ENCODE results near the gene CHAMP1.

Gene CHAMP1

DNA sequence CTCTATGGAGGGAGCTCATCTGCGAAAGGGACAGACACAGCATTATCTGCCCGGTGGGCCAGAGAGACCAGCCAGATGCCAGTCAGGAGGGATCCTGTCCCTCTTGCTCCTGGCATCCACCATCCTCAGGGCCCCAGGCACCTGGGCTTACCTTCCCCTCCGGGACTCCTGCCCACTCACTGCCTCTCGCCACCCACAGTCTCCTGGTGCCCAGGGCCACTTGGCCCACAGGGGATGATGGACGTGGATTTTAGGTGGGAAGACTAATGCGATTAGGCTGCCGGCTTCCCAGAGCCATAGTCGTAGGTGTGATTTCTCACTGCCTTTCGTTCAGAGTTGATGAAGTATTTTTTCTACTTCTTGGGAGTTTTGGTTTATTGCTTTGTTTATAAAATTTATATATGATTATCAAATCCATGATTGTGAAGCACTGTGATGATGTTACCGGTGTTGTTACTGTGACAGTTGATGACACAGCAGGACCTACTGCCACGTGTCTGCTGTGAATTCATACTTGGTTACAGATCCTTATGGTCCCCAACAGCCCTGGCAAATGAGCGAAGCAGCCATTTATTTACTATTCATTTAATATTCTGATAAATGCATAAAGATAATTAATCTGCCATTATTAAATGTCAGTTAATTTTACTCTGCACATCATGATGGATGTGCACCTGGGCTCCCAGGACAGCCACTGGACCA, 14.5 kb upstream of the CHAMP1 start:
- TF ChIP-seq, protein P1, sequence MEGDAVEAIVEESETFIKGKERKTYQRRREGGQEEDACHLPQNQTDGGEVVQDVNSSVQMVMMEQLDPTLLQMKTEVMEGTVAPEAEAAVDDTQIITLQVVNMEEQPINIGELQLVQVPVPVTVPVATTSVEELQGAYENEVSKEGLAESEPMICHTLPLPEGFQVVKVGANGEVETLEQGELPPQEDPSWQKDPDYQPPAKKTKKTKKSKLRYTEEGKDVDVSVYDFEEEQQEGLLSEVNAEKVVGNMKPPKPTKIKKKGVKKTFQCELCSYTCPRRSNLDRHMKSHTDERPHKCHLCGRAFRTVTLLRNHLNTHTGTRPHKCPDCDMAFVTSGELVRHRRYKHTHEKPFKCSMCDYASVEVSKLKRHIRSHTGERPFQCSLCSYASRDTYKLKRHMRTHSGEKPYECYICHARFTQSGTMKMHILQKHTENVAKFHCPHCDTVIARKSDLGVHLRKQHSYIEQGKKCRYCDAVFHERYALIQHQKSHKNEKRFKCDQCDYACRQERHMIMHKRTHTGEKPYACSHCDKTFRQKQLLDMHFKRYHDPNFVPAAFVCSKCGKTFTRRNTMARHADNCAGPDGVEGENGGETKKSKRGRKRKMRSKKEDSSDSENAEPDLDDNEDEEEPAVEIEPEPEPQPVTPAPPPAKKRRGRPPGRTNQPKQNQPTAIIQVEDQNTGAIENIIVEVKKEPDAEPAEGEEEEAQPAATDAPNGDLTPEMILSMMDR (IDR thresholded peaks at IDR 0.05; ENCODE audit: low read depth, low read length) = no peak
- no peak overlapping the region for H3K4me3 ChIP-seq (ENCODE audit: low read depth, low read length)

DNA sequence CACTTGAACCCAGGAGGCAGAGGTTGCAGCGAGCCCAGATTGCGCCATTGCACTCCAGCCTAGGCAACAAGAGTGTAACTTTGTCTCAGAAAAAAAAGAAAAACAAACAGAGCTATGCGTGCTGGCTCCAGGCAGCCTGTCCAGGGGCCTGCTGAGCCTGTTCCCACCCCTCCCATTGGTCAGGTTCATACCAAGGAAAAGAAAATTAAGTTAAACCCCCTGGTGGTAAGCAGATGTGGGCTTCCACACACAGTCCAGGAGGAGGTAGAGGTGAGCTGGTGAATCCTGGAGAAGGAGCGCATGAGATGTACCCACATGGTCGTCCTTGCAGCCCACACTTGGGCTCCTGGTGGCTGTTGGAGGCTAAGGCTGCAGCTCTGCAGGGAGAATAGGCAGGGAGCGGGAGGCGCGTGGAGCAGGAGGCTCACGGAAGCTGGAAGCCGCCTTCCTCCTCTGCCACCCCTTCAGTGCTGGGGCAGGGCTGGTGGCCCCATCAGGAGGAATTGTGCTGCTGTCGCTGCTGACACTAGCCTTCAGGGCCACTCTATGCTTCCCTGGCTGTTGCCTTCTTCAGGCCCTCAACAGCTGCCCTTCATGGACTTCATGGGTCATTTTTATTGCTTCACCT, 10.5 kb upstream of the CHAMP1 start:
- no peak overlapping the region for H3K4me3 ChIP-seq (ENCODE audit: low read depth, low read length)
- TF ChIP-seq, protein P1 (IDR thresholded peaks at IDR 0.05; ENCODE audit: low read depth, low read length) = no peak

DNA sequence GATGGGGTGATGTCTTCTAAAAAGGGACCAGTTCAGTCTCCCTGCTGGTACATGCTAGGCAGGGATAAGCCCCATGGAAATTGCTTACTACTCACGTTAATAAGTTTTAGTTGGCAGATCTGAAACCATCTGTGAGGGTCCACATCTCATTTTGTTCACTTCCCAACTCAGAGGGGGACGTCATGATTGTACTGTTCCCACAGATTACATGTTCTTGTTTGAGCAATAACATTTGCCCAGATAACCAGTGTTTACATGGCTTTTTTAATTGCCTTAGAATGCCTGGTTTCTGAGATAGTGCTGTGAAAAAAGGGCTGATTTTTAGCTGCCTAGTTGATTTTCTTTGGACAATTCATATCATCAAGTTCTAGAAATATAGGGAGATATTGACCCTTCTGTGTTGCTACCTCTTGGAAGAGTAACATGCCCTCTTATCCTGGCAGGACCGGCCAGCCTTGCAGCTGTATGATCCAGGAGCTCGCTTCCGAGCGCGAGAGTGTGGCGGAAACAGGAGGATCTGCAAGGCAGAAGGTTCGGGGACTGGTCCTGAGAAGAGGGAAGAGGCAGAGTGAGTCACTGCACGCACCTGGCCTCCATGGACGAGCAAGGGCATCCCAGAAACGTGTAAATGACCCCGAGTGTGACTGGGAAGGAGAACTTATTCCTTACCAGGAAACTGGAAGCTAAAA, 9.8 kb upstream of the CHAMP1 start:
- no peak overlapping the region for H3K4me3 ChIP-seq (ENCODE audit: low read depth, low read length)
- TF ChIP-seq, protein P1 (IDR thresholded peaks at IDR 0.05; ENCODE audit: low read depth, low read length) = no peak

DNA sequence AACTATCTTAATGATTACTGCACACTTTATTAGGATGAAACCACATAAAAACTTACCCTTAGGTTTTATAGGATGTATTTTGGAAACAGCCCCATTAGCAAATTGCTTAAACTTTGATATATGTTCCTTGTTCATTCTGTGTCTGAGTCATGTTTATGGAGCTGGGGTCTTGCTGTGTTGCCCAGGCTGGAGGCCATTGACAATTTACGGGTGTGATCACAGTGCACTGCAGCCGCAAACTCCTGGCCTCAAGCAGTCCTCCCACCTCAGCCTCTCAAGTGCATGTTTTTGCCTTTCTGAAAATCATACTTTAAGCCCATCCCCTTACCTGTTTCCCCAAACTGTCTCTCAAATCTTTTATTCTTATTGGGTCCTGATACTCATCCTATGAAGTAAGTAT, 5.2 kb upstream of the CHAMP1 start:
- H3K4me3 ChIP-seq (ENCODE audit: low read depth, low read length) = no peak overlapping the region
- TF ChIP-seq, protein P1 (IDR thresholded peaks at IDR 0.05; ENCODE audit: low read depth, low read length) = no peak

DNA sequence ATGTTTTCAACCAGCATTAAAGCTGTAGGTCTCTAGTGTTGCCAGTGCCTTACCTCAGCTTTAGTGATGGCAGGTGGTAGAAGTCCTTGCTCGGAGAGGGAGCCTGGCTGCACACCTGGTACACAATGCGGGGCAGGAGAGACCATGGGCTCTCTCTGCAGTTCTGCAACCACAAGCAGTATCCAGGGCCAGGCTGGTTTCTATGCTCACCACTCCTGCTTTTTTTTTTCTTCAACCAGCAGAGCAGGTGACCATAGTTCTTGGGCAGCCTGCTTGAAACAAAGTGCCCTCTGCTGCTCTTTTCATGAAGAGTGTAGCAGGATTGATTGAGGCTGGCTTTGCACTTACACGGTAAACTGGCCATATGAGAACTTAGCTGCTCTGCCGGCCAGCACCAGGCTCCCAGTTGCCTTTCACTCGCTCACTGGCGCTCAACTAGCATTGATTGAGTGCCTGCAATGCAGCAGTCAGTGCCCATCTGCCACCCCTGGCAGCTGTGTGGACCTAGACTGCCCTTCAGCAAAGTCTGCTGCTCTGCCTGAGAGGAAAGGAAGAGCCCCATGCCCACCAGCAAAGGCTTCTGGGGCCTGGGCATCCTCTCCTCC, 4.4 kb upstream of the CHAMP1 start:
- TF ChIP-seq, protein P1 (IDR thresholded peaks at IDR 0.05; ENCODE audit: low read depth, low read length) = no peak
- no peak overlapping the region for H3K4me3 ChIP-seq (ENCODE audit: low read depth, low read length)

DNA sequence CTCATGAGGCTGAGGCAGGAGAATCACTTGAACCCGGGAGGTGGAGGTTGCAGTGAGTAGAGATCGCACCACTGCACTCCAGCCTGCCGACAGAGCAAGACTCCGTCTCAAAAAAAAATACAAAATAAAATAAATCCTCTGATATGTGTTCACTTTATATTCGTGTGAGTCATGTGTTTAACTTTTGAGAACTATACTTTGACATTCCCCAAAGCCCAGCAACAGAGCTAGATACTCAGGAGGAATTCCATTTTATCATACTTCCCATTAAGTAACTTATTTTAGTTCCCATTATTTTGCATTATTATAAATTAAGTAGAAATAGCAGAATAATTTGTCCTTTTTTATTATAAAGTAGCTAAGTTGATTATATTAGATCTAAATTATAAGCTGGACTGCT, 3.3 kb upstream of the CHAMP1 start:
- TF ChIP-seq, protein P1 (IDR thresholded peaks at IDR 0.05; ENCODE audit: low read depth, low read length) = no peak

More for the DNA sequence above, 3.3 kb upstream of the CHAMP1 start:
- no peak overlapping the region for H3K4me3 ChIP-seq (ENCODE audit: low read depth, low read length)
